Peyer's patch (tissue), 4 donors: Measurements from ENCODE around the gene MTFP1.

Source experiments
- POLR2A ChIP-seq, 2 donors: fragments of 450-650 bp; IDR thresholded peaks; one replicate each; pipeline ENCODE4 v1.5.1; 2017; ENCODE audit warnings: antibody characterized with exemption in 2 of 2, mild to moderate bottlenecking in 2 of 2, moderate library complexity in 2 of 2
- TF ChIP-seq, protein P1 (sequence below), 6 experiments: fragments of 450-650 bp in 4 of 6; fragments of 200-600 bp in 2 of 6; sonication (generic) in 1 of 6; IDR thresholded peaks; one replicate each; pipeline ENCODE4 v1.5.1; 2017 to 2019; ENCODE audit warnings: antibody characterized with exemption in 6 of 6, mild to moderate bottlenecking in 3 of 6, moderate library complexity in 1 of 6

GRCh38 chr22:30455075-30455840 lies 29.7 kb downstream of the MTFP1 start:
- TF ChIP-seq, protein P1, sequence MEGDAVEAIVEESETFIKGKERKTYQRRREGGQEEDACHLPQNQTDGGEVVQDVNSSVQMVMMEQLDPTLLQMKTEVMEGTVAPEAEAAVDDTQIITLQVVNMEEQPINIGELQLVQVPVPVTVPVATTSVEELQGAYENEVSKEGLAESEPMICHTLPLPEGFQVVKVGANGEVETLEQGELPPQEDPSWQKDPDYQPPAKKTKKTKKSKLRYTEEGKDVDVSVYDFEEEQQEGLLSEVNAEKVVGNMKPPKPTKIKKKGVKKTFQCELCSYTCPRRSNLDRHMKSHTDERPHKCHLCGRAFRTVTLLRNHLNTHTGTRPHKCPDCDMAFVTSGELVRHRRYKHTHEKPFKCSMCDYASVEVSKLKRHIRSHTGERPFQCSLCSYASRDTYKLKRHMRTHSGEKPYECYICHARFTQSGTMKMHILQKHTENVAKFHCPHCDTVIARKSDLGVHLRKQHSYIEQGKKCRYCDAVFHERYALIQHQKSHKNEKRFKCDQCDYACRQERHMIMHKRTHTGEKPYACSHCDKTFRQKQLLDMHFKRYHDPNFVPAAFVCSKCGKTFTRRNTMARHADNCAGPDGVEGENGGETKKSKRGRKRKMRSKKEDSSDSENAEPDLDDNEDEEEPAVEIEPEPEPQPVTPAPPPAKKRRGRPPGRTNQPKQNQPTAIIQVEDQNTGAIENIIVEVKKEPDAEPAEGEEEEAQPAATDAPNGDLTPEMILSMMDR (IDR thresholded peaks at IDR 0.05), result no peak
- no peak for TF ChIP-seq POLR2A (IDR thresholded peaks at IDR 0.05)
